ENCODE measurements around the gene DHRS1.
"Not testable (repeated sequence)": the region's sequence is repeated elsewhere in the genome, so short reads cannot be mapped to it uniquely, and the experiment has no call there.

Gene DHRS1

GRCh38 chr14:24329073-24329663 lies 29.6 kb upstream of the DHRS1 start:
- in situ Hi-C loops (cut with MboI; ENCODE audit: low sequenced_read_pairs) = no loop called here

- in situ Hi-C loops (cut with MboI; ENCODE audit: low sequenced_read_pairs) = not testable (repeated sequence)
Observed at GRCh38 chr14:24327914-24328313, 28.3 kb upstream of the DHRS1 start.

- in situ Hi-C loops (cut with MboI; ENCODE audit: low sequenced_read_pairs) = no loop called here
Observed at GRCh38 chr14:24327303-24327702, 27.7 kb upstream of the DHRS1 start.

GRCh38 chr14:24325963-24326362 lies 26.4 kb upstream of the DHRS1 start:
- in situ Hi-C loops (cut with MboI; ENCODE audit: low sequenced_read_pairs) = no loop called here

- in situ Hi-C loops (cut with MboI; ENCODE audit: low sequenced_read_pairs) = no loop called here
Observed at GRCh38 chr14:24325041-24325530, 25.5 kb upstream of the DHRS1 start.

- in situ Hi-C loops (cut with MboI; ENCODE audit: low sequenced_read_pairs) = no loop called here
Observed at GRCh38 chr14:24324024-24324423, 24.4 kb upstream of the DHRS1 start.

GRCh38 chr14:24323341-24323740 lies 23.8 kb upstream of the DHRS1 start:
- in situ Hi-C loops (cut with MboI; ENCODE audit: low sequenced_read_pairs) = no loop called here

- in situ Hi-C loops (cut with MboI; ENCODE audit: low sequenced_read_pairs) = no loop called here
Observed at GRCh38 chr14:24322672-24323071, 23.1 kb upstream of the DHRS1 start.

- in situ Hi-C loops (cut with MboI; ENCODE audit: low sequenced_read_pairs) = no loop called here
Observed at GRCh38 chr14:24321212-24321975, 21.8 kb upstream of the DHRS1 start.

- in situ Hi-C loops (cut with MboI; ENCODE audit: low sequenced_read_pairs) = no loop called here
Observed at GRCh38 chr14:24317141-24317928, 17.8 kb upstream of the DHRS1 start.

GRCh38 chr14:24316597-24316950 lies 17.0 kb upstream of the DHRS1 start:
- in situ Hi-C loops (cut with MboI; ENCODE audit: low sequenced_read_pairs) = no loop called here

GRCh38 chr14:24315807-24316596 lies 16.4 kb upstream of the DHRS1 start:
- in situ Hi-C loops (cut with MboI; ENCODE audit: low sequenced_read_pairs) = no loop called here

- in situ Hi-C loops (cut with MboI; ENCODE audit: low sequenced_read_pairs) = no loop called here
Observed at GRCh38 chr14:24315243-24315806, 15.7 kb upstream of the DHRS1 start.

- in situ Hi-C loops (cut with MboI; ENCODE audit: low sequenced_read_pairs) = no loop called here
Observed at GRCh38 chr14:24314377-24315193, 15.0 kb upstream of the DHRS1 start.

GRCh38 chr14:24313913-24314312 lies 14.3 kb upstream of the DHRS1 start:
- in situ Hi-C loops (cut with MboI; ENCODE audit: low sequenced_read_pairs) = no loop called here

- in situ Hi-C loops (cut with MboI; ENCODE audit: low sequenced_read_pairs) = no loop called here
Observed at GRCh38 chr14:24312736-24313507, 13.3 kb upstream of the DHRS1 start.

GRCh38 chr14:24311837-24312615 lies 12.4 kb upstream of the DHRS1 start:
- in situ Hi-C loops (cut with MboI; ENCODE audit: low sequenced_read_pairs) = no loop called here

Measured in HL-60/S4 treated with retinoic acid at 250 ng/mL for 4 days and 3 days (cell line).